ENCODE measurements around the gene FOXO4.

The FOXO4 gene

DNA sequence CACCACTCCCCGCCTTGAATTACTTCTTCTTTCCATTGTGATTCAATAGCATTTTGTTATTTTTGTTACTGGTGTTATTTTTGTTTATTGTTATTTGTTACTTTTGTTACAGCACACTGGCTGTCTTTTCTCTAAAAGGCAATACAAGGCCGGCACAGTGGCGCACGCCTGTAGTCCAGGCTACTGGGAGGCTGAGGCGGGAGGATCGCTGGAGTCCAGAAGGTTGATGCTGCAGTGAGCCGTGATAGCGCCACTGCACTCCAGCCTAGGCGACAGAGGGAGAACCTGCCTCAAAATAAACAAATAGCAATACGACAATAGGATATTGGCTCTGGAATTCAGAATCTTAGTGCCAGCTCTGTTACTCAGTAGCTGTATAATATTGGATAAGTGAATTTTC, 21.7 kb downstream of the FOXO4 start:
- TF ChIP-seq, protein P1, sequence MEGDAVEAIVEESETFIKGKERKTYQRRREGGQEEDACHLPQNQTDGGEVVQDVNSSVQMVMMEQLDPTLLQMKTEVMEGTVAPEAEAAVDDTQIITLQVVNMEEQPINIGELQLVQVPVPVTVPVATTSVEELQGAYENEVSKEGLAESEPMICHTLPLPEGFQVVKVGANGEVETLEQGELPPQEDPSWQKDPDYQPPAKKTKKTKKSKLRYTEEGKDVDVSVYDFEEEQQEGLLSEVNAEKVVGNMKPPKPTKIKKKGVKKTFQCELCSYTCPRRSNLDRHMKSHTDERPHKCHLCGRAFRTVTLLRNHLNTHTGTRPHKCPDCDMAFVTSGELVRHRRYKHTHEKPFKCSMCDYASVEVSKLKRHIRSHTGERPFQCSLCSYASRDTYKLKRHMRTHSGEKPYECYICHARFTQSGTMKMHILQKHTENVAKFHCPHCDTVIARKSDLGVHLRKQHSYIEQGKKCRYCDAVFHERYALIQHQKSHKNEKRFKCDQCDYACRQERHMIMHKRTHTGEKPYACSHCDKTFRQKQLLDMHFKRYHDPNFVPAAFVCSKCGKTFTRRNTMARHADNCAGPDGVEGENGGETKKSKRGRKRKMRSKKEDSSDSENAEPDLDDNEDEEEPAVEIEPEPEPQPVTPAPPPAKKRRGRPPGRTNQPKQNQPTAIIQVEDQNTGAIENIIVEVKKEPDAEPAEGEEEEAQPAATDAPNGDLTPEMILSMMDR (conservative IDR thresholded peaks at IDR 0.05; ENCODE audit: low read depth, low read length) = no peak
- no peak for DNase-seq (ENCODE audit: low read depth)
- H3K4me3 ChIP-seq (ENCODE audit: low read depth, low read length) = no peak overlapping the region

GRCh38 chrX:71118032-71118984, 22.7 kb downstream of the FOXO4 start, which contains the start of gene MED12:
Gene MED12 (plus strand): TSS chrX:71118596. CDS start chrX:71118755, 159 bp downstream.
- peak; percentile 80 for DNase-seq (ENCODE audit: low read depth)
- H3K4me3 ChIP-seq (ENCODE audit: low read depth, low read length) = peak within 1 kb of the TSS; percentile 72
- TF ChIP-seq, protein P1 (conservative IDR thresholded peaks at IDR 0.05; ENCODE audit: low read depth, low read length) = no peak

- TF ChIP-seq, protein P1 (conservative IDR thresholded peaks at IDR 0.05; ENCODE audit: low read depth, low read length) = no peak
- DNase-seq (ENCODE audit: low read depth) = no peak
- peak overlapping the region; percentile 72 for H3K4me3 ChIP-seq (ENCODE audit: low read depth, low read length)
These were observed 23.4 kb downstream of the FOXO4 start for GRCh38 chrX:71118985-71119535.

DNA sequence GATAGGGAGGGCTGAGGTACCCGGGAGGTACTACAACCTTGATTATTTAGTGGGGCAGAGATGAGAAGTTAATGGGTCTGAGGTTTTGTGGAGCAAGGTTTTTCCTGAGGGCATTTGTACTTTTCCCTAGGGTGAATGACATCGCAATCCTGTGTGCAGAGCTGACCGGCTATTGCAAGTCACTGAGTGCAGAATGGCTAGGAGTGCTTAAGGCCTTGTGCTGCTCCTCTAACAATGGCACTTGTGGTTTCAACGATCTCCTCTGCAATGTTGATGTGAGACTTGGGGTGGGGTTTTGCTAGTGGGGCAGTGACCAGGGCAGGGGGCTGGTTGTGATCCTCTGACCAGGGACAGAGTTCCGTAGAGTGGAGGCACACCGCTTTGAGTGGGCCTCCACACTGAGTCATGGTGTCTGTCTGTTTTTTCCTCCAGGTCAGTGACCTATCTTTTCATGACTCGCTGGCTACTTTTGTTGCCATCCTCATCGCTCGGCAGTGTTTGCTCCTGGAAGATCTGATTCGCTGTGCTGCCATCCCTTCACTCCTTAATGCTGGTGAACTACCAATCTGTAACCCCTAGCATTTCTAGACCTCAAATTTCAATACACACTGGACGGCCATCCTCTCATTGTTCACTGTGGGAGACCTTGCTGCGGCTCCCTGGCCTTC, 32.6 kb downstream of the FOXO4 start:
- peak; percentile 34 for DNase-seq (ENCODE audit: low read depth)
- TF ChIP-seq, protein P1 (conservative IDR thresholded peaks at IDR 0.05; ENCODE audit: low read depth, low read length) = no peak
- no peak overlapping the region for H3K4me3 ChIP-seq (ENCODE audit: low read depth, low read length)

DNA sequence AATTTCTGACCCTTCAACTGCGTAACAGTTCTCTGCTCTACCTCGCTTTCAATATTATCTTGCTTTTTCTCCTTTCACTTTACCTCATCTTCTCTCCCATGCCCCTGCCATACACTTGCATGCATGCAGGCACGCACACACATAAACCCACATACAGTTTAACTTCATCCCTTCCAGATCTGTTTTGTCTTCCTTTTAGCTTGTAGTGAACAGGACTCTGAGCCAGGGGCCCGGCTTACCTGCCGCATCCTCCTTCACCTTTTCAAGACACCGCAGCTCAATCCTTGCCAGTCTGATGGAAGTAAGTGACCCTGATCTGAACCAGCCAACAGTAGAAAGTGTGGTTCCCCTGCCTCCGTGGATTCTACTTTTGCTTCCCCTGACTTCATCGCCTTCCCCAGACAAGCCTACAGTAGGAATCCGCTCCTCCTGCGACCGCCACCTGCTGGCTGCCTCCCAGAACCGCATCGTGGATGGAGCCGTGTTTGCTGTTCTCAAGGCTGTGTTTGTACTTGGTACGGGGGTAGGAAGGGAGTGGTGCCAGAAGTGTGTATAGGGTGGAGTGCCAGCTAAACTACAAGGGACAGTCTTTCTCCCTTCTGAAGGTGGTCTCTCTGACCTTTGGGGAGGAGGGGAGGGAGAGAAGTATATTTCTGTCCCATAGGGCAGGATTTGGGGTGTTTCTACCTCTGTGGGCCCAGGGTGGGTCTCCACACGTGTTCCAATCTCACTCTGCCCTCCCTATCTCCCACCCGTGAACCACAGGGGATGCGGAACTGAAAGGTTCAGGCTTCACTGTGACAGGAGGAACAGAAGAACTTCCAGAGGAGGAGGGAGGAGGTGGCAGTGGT, 33.5 kb downstream of the FOXO4 start:
- TF ChIP-seq, protein P1 (conservative IDR thresholded peaks at IDR 0.05; ENCODE audit: low read depth, low read length) = peak; percentile 89
- H3K4me3 ChIP-seq (ENCODE audit: low read depth, low read length) = no peak overlapping the region
- peak; percentile 77 for DNase-seq (ENCODE audit: low read depth)

- no peak overlapping the region for H3K4me3 ChIP-seq (ENCODE audit: low read depth, low read length)
- DNase-seq (ENCODE audit: low read depth) = no peak
- TF ChIP-seq, protein P1 (conservative IDR thresholded peaks at IDR 0.05; ENCODE audit: low read depth, low read length) = no peak
These were observed 35.9 kb downstream of the FOXO4 start for GRCh38 chrX:71131510-71131909.
